HG03565 (cell line): ENCODE measurements around the gene TYK2.
"Not testable (repeated sequence)": the region's sequence is repeated elsewhere in the genome, so short reads cannot be mapped to it uniquely, and the experiment has no call there.

Experiments
- ATAC-seq: cut with Tn5 transposase; IDR thresholded peaks from one replicate; pipeline ENCODE4 v1.9.1; 2021; ENCODE audit warnings: mild to moderate bottlenecking, moderate library complexity; ENCODE audit not compliant: unreplicated experiment

The TYK2 gene

GRCh38 chr19:10378124-10378523, 2.2 kb downstream of the TYK2 start:
- no peak for ATAC-seq

GRCh38 chr19:10377140-10377640, 3.2 kb downstream of the TYK2 start:
- ATAC-seq: not testable (repeated sequence)

GRCh38 chr19:10374931-10375330, 5.4 kb downstream of the TYK2 start:
- ATAC-seq: no peak

- ATAC-seq: no peak
These were observed 7.7 kb downstream of the TYK2 start for GRCh38 chr19:10372690-10373089.

GRCh38 chr19:10368101-10368803, 12.1 kb downstream of the TYK2 start:
- ATAC-seq: no peak

GRCh38 chr19:10366950-10367512, 13.3 kb downstream of the TYK2 start:
- ATAC-seq: not testable (repeated sequence)

- no peak for ATAC-seq
These were observed 14.9 kb downstream of the TYK2 start for GRCh38 chr19:10365518-10365917.

- ATAC-seq: no peak
These were observed 15.7 kb downstream of the TYK2 start for GRCh38 chr19:10364644-10365043.

- ATAC-seq: no peak
These were observed 16.5 kb downstream of the TYK2 start for GRCh38 chr19:10363789-10364281.

- ATAC-seq: no peak
These were observed 18.1 kb downstream of the TYK2 start for GRCh38 chr19:10362259-10362658.

GRCh38 chr19:10361569-10362011, 18.8 kb downstream of the TYK2 start:
- ATAC-seq: no peak

GRCh38 chr19:10356431-10356830, 23.9 kb downstream of the TYK2 start:
- no peak for ATAC-seq

- no peak for ATAC-seq
These were observed 26.5 kb downstream of the TYK2 start for GRCh38 chr19:10353793-10354391.

- no peak for ATAC-seq
These were observed 27.4 kb downstream of the TYK2 start for GRCh38 chr19:10352764-10353671.

- ATAC-seq: no peak
These were observed 33.9 kb downstream of the TYK2 start for GRCh38 chr19:10346509-10346908.

- ATAC-seq: no peak
These were observed 35.6 kb downstream of the TYK2 start for GRCh38 chr19:10344780-10345179.

- ATAC-seq: no peak
These were observed 36.9 kb downstream of the TYK2 start for GRCh38 chr19:10343495-10343894.

GRCh38 chr19:10339977-10340376, 40.4 kb downstream of the TYK2 start:
- no peak for ATAC-seq

- ATAC-seq: no peak
These were observed 40.9 kb downstream of the TYK2 start, which contains the start of gene ICAM3 for GRCh38 chr19:10339380-10339960. ICAM3 (minus strand) TSS chr19:10339624; CDS start chr19:10339614, 10 bp downstream.

- no peak for ATAC-seq
These were observed 41.4 kb downstream of the TYK2 start for GRCh38 chr19:10338940-10339339.
